ENCODE measurements around the gene CPA1. TPM values are rescaled to one million over a fixed set of nuclear protein-coding genes. Genes with fewer than 3 reads are reported as not detected.

The CPA1 gene
- total RNA-seq, 1 donor from 2014 or later: not detected

DNA sequence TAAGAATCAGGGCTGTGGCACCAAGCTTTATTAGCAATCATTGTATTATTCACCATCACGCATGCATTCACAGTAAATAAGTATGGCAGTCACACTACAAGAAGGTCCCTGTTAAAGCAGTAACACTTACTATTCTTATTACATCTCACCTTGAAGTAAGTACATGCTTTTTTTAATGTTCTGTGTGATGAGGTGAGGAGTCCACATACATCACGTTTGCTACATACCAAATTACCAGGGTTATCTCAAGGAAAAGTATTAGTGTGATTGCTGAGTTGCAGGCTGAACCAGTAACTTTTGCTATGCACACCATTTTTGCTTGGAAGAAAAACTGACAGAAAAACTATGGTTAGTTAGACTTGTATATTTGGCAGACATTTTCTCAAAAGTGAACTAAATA, 24.7 kb downstream of the CPA1 start:
- intact Hi-C loops (cut with micrococcal nuclease): no loop called here
- H3K27me3 Mint-ChIP-seq: no peaks in the 10 kb centered on the region
- no peak overlapping the region for H3K4me3 Mint-ChIP-seq
- peaks cover 6% of the 10 kb centered on the region for H3K36me3 Mint-ChIP-seq (ENCODE audit: low read depth)
- no peak for ATAC-seq (ENCODE audit: low read depth)
- TF ChIP-seq, protein P1, sequence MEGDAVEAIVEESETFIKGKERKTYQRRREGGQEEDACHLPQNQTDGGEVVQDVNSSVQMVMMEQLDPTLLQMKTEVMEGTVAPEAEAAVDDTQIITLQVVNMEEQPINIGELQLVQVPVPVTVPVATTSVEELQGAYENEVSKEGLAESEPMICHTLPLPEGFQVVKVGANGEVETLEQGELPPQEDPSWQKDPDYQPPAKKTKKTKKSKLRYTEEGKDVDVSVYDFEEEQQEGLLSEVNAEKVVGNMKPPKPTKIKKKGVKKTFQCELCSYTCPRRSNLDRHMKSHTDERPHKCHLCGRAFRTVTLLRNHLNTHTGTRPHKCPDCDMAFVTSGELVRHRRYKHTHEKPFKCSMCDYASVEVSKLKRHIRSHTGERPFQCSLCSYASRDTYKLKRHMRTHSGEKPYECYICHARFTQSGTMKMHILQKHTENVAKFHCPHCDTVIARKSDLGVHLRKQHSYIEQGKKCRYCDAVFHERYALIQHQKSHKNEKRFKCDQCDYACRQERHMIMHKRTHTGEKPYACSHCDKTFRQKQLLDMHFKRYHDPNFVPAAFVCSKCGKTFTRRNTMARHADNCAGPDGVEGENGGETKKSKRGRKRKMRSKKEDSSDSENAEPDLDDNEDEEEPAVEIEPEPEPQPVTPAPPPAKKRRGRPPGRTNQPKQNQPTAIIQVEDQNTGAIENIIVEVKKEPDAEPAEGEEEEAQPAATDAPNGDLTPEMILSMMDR (IDR thresholded peaks at IDR 0.05): no peak
- no peak for DNase-seq
- H3K9me3 Mint-ChIP-seq: no peaks in the 10 kb centered on the region
- H3K4me1 Mint-ChIP-seq: no peaks in the 10 kb centered on the region
- H3K27ac Mint-ChIP-seq: no peak overlapping the region
- CTCF ChIA-PET: no interaction called here
- POLR2A ChIA-PET: no interaction called here

DNA sequence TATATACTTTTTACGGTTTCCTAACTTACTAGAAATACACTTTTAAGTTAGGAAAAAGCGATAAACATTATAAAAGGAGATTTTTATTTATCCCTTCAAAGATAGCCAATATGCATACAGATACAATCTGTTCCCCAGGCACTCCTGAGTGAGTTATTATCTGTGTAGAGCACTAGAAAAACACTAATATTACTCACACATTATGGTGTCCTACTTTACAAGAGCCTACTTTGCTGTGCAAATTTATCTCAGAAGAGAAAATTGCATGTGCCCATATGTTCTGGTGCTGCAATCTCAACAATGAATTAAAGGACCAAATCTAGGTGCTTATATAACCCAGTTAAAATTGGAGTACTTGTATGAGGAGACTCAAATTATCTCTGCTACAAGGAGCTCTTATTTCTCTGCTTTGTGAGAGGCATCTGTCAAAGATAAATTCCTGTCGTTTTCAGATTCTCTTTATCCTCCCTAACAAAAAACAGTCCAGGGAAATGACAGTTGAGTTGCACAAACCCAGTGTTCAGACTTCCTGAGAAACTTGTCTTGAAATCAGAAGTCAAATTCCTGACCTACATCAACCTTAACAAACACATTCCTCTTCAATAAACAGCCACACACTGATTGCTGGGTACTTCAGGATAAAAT, 28.9 kb downstream of the CPA1 start:
- ChIA-PET CTCF (no interaction called here), POLR2A (no interaction called here)
- DNase-seq (no peak), ATAC-seq (ENCODE audit: low read depth) (no peak)
- H3K27ac Mint-ChIP-seq: no peak overlapping the region
- no peaks in the 10 kb centered on the region for H3K4me1 Mint-ChIP-seq
- no peak overlapping the region for H3K4me3 Mint-ChIP-seq
- TF ChIP-seq, protein P1 (IDR thresholded peaks at IDR 0.05): no peak
- H3K27me3 Mint-ChIP-seq: no peaks in the 10 kb centered on the region
- intact Hi-C loops (cut with micrococcal nuclease): no loop called here
- H3K36me3 Mint-ChIP-seq (ENCODE audit: low read depth): peaks cover 7% of the 10 kb centered on the region
- H3K9me3 Mint-ChIP-seq: no peaks in the 10 kb centered on the region

DNA sequence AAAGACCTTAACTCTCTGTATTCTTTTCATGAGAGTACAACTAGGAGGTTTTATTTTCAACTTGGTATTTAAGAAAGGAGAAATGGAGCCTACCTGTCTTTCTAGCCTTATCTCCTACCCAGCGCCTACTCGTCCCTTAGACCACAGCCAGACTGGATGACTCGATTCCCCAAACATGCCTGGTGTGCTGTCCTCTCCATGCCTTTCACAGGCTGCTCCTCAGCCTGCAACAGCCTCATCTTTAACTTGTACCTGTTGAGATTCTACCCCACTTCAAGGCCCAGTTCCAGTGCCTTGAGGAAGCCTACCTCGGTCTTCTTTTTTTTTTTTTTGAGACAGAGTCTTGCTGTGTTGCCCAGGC, 29.4 kb downstream of the CPA1 start:
- Mint-ChIP-seq H3K27ac (no peak overlapping the region), H3K36me3 (ENCODE audit: low read depth) (peaks cover 7% of the 10 kb centered on the region), H3K4me3 (no peak overlapping the region), H3K27me3 (no peaks in the 10 kb centered on the region), H3K9me3 (no peaks in the 10 kb centered on the region), H3K4me1 (no peaks in the 10 kb centered on the region)
- DNase-seq (no peak), ATAC-seq (ENCODE audit: low read depth) (no peak)
- ChIA-PET POLR2A (interaction anchor here (1.1 kb wide), 1 partner anchor 31 kb away, joined by 3 read pairs; the partner anchor contains the start of gene CEP41), CTCF (no interaction called here)
- TF ChIP-seq, protein P1 (IDR thresholded peaks at IDR 0.05): no peak
- intact Hi-C loops (cut with micrococcal nuclease): no loop called here

DNA sequence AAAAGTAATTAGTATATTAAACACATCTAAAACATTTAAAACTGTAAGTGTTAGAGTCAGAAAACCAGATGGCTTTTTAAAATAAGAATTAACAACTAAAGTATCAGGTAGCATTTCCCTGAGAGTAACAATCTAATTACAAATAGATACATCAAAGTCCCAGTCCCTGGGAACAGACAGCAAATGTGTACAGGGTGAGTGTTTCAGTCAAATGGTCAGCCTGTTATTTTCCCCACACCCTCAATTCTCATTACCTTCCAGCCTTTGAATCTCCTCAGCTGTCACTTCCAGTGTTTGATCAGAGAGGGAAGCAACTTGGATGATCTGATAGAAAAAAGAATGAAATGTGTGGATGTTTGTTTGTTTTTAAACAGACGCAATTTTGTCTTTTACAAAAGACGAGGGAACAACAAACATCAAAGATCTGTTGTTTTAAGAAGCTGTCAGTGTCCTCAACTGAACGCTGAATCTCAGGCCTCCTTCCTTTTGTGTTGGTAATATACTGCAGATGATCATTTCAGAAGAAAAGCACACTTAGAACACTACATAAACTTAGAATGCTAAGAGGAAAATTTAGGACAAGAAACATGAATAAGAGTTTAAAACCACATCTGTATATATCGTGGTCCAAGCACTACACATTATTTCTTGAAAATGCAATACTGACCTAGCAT, 30.7 kb downstream of the CPA1 start:
- H3K4me3 Mint-ChIP-seq: no peak overlapping the region
- ChIA-PET POLR2A (interaction anchor here (1.1 kb wide), 1 partner anchor 30 kb away, joined by 3 read pairs; the partner anchor contains the start of gene CEP41), CTCF (no interaction called here)
- TF ChIP-seq, protein P1 (IDR thresholded peaks at IDR 0.05): no peak
- ATAC-seq (ENCODE audit: low read depth): no peak
- intact Hi-C loops (cut with micrococcal nuclease): no loop called here
- no peak for DNase-seq
- H3K36me3 Mint-ChIP-seq (ENCODE audit: low read depth): peaks cover 7% of the 10 kb centered on the region
- peaks cover 5% of the 10 kb centered on the region for H3K4me1 Mint-ChIP-seq
- no peak overlapping the region for H3K27ac Mint-ChIP-seq
- no peaks in the 10 kb centered on the region for H3K9me3 Mint-ChIP-seq
- H3K27me3 Mint-ChIP-seq: no peaks in the 10 kb centered on the region

DNA sequence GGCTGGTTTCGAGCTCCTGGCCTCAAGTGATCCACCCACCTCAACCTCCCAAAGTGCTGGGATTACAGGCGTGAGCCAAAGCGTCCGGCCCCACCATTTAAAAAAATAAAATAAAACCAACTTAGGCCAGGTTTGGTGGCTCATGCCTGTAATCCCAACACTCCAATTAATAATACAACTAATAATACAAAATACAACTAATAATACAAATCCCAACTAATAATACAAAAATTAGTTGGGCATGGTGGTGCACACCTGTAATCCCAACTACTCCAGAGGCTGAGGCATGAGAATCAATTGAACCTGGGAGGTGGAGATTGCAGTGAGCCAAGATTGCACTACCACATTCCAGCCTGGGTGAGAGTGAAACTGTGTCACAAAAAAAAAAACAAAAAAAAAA, 32.9 kb downstream of the CPA1 start:
- H3K4me3 Mint-ChIP-seq: no peak overlapping the region
- peaks cover 7% of the 10 kb centered on the region for H3K36me3 Mint-ChIP-seq (ENCODE audit: low read depth)
- POLR2A ChIA-PET: interaction anchor here (0.7 kb wide), 1 partner anchor 15 kb away, joined by 3 read pairs; no protein-coding TSS in a partner anchor
- H3K27ac Mint-ChIP-seq: no peak overlapping the region
- DNase-seq (no peak), ATAC-seq (ENCODE audit: low read depth) (no peak)
- no peaks in the 10 kb centered on the region for H3K27me3 Mint-ChIP-seq
- peaks cover 5% of the 10 kb centered on the region for H3K4me1 Mint-ChIP-seq
- intact Hi-C loops (cut with micrococcal nuclease): no loop called here
- H3K9me3 Mint-ChIP-seq: no peaks in the 10 kb centered on the region
- TF ChIP-seq, protein P1 (IDR thresholded peaks at IDR 0.05): no peak
- CTCF ChIA-PET: no interaction called here

All from activated B cell treated with CpG ODN at 0.5 μM for 24 hours (primary cell).